Small intestine (tissue), 7 donors: Measurements from ENCODE around the gene RRP9. TPM values are rescaled to one million over a fixed set of nuclear protein-coding genes. Genes with fewer than 3 reads are reported as not detected.

ENCODE experiments used
- DNase-seq, 2 donors: peaks; one replicate each; pipeline versions ENCODE4 v3.0.0 to v3.0.0-alpha.2; 2013
- FAIRE-seq: peaks from 2 replicates; lab custom pipeline; 2012; peaks lifted over from hg19 to GRCh38; lab: Jason Lieb, UNC
- H3K27ac ChIP-seq, 3 donors: one replicate each; pipeline ENCODE4 v1.5.1; 2013; ENCODE audit warnings: low read length in 2 of 3, mild to moderate bottlenecking in 2 of 3, control low read depth in 1 of 3, inconsistent platforms in 1 of 3, low read depth in 1 of 3, moderate library complexity in 1 of 3
- H3K27me3 ChIP-seq, 3 donors: one replicate each; pipeline ENCODE4 v1.6.1; 2013; ENCODE audit warnings: low read length in 3 of 3, inconsistent platforms in 1 of 3; ENCODE audit not compliant: control insufficient read depth in 3 of 3, insufficient read depth in 3 of 3
- H3K36me3 ChIP-seq, 3 donors: one replicate each; pipeline ENCODE4 v1.6.1; 2013; ENCODE audit warnings: low read length in 3 of 3, inconsistent platforms in 1 of 3, low read depth in 1 of 3, mild to moderate bottlenecking in 1 of 3, moderate library complexity in 1 of 3; ENCODE audit not compliant: control insufficient read depth in 3 of 3, insufficient read depth in 2 of 3
- H3K4me1 ChIP-seq, 3 donors: one replicate each; pipeline ENCODE4 v1.6.1; 2013; ENCODE audit warnings: low read length in 2 of 3, inconsistent platforms in 1 of 3, low read depth in 1 of 3, mild to moderate bottlenecking in 1 of 3, moderate library complexity in 1 of 3; ENCODE audit not compliant: control insufficient read depth in 3 of 3, insufficient read depth in 2 of 3
- H3K4me3 ChIP-seq, 3 donors: one replicate each; pipeline ENCODE4 v1.5.1; 2013; ENCODE audit warnings: low read length in 3 of 3, control low read depth in 1 of 3, inconsistent platforms in 1 of 3, low read depth in 1 of 3, mild to moderate bottlenecking in 1 of 3, moderate library complexity in 1 of 3
- H3K9me3 ChIP-seq, 2 donors: one replicate each; pipeline ENCODE4 v1.6.1; 2013; ENCODE audit warnings: low read depth in 1 of 2, low read length in 1 of 2; ENCODE audit not compliant: control insufficient read depth in 2 of 2, insufficient read depth in 1 of 2
- WGBS, 3 donors: extraction: QIAGEN DNeasy Blood & Tissue Kit; methylation state at CpG; one replicate each; pipeline ENCODE4 v1.1.7; 2013; 5-methylcytosine and 5-hydroxymethylcytosine counted together
- polyA plus RNA-seq, 4 donors: library from polyadenylated mRNA; stranded (reverse) in 3 of 4; unstranded in 1 of 4; fragments of 200-250 nt in 3 of 4; fragments of 120-200 nt in 1 of 4; gene quantifications; one replicate each; pipeline versions ENCODE4 v1.2.1 to v1.2.3, GENCODE V29; 2013
- donor health status: healthy with polysubstance abuse.
- donor health status: control.
- donor health status: control.
- donor health status: Bipolar disorder and iron deficiency.
- donor health status: healthy.

RRP9 gene
- polyA plus RNA-seq, 4 donors: 8.9 to 26.0 (median 15.6) TPM

DNA sequence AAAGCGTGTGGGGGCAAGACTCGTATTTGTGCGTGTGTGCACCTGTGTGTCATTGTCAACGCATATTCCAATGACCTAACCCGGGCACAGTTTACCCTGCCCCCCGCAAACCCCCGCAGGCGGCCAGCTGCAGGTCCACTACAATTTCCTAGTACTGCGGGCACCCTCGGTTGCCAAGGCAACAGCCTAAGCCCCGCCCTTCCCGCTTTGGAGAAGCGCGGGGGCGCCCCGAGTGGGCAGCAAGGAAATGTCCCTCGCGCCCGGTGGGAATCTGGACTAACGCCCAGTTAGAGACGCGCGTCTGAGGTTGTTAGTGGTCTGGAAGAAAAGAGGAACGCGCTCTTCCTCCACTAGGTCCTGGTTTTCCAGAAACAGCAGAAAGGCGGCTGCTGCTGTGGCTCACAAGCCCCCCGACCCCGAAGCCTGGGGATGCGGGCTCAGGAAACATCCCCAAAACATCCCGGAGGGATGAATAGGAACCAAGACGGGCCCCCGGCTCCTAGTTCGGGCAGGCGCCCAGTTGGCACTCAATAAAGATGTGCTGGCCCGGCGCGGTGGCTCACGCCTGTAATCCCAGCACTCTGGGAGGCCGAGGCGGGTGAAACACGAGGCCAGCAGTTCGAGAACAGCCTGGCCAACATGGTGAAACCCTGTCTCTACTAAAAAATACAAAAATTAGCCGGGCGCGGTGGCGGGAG, 34.3 kb upstream of the RRP9 start:
- no peaks in the 10 kb centered on the region for H3K27me3 ChIP-seq
- H3K9me3 ChIP-seq: no peaks in the 10 kb centered on the region
- WGBS, 3 donors: 41 to 45% (median 43%) methylated on average over 46 of the region's 46 CpGs
- peak overlapping the region in 2 of 3 donors; percentile 53 to 90 for H3K4me3 ChIP-seq
- H3K27ac ChIP-seq: peak overlapping the region; percentile 86 to 98 (median 95)
- FAIRE-seq (no peak), DNase-seq (peak in 1 of 2 donors; percentile 71)
- peaks cover 1 to 23% (median 6%) of the 10 kb centered on the region in 3 donors for H3K4me1 ChIP-seq
- H3K36me3 ChIP-seq: peaks cover 0 to 24% (median 0%) of the 10 kb centered on the region in 3 donors

DNA sequence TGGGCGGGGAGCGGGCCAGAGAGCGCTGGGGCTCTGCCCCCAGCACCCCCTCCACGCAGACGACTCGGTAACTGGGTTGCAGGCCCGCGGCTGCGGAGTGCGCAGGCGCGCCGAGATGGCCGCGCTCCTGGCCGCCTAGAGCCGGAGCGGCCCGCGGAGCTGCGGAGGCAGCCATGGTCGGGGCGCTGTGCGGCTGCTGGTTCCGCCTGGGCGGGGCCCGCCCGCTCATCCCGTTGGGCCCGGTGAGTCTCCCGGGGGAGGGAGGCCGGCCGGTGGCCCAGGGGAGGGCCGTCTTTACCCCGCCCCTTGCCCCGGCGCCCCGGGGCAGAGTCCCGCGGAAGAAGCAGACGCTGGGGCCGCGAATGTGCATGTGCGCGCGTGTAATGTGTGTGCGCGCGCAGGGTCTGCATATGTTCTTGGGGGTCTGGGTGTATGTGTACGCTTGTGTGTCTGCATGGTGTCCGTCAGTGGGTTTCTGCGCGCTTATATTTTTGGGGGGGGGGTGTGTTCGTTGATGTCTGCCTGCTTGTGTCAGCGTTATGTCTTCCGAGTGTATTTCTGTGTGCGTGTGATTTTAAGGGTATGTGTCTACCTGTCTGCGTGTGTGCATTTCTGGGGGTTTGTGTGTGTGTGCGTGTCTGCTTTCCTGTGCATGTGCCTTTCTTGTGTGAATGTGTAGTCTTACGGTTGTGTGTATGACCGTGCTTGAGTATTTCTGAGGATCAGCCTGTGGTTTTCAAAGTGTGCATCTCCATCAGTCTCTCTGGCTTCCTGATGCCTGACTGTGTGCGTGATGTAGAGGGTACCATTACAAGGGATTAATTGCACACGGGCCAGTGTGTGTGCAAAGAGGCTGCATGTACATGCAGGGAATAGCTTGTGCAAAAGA, 33.5 kb upstream of the RRP9 start, which contains the start of gene ABHD14A:
TSS of gene ABHD14A (plus strand) at position 102 of the 889 bp plus-strand sequence. CDS start at position 174, 72 bp downstream.
- 0 to 1% (median 0%) methylated on average over 61 to 63 of the region's 63 CpGs for WGBS, 3 donors
- H3K27me3 ChIP-seq: no peaks in the 10 kb centered on the region
- H3K27ac ChIP-seq: peak within 1 kb of the TSS; percentile 86 to 98 (median 95)
- H3K4me3 ChIP-seq: peak within 1 kb of the TSS; percentile 63 to 90 (median 65)
- peaks cover 0 to 24% (median 0%) of the 10 kb centered on the region in 3 donors for H3K36me3 ChIP-seq
- H3K9me3 ChIP-seq: no peaks in the 10 kb centered on the region
- DNase-seq (peak; percentile 90 to 95), FAIRE-seq (no peak)
- peaks cover 0 to 16% (median 6%) of the 10 kb centered on the region in 3 donors for H3K4me1 ChIP-seq

DNA sequence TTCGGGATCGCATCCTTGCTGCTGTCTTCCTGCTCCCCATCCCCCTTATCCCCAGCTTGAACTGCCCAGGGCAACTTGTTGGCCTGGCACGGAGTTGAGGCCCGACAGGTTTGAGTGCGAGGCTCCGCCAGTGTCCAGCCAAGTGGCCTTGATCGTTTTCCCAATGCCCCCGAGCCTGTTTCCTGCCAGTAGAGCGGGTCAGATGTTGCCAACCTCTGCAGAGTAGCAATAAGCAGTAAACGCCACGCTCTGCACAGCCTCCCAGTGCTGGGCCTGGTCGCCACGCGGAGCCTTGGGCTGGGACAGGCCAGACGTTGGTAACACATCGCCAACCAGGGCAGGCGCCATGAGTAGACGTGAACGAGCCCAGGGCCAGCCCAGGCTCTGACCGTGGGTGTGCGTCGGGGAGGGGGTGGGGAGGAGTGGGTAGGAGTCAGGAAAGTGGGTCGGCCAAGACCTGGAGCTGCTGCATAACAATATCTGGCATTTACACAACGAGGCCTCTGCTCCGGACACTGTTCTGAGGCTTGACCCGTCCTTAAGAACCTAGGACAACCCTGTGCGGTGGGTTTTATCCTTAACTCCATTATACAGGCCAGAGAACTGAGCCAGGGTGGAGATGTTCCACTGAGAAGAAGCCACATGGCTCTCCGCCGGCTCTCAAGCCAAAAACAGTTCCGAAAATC, 32.7 kb upstream of the RRP9 start:
- no peaks in the 10 kb centered on the region for H3K27me3 ChIP-seq
- H3K4me1 ChIP-seq: peaks cover 0 to 16% (median 6%) of the 10 kb centered on the region in 3 donors
- H3K9me3 ChIP-seq: no peaks in the 10 kb centered on the region
- H3K27ac ChIP-seq: peak overlapping the region; percentile 86 to 98 (median 95)
- DNase-seq: peak in 1 of 2 donors; percentile 37
- 6 to 15% (median 10%) methylated on average over 30 of the region's 30 CpGs for WGBS, 3 donors
- FAIRE-seq: no peak
- peak overlapping the region; percentile 43 to 90 (median 53) for H3K4me3 ChIP-seq
- H3K36me3 ChIP-seq: peaks cover 0 to 30% (median 0%) of the 10 kb centered on the region in 3 donors

DNA sequence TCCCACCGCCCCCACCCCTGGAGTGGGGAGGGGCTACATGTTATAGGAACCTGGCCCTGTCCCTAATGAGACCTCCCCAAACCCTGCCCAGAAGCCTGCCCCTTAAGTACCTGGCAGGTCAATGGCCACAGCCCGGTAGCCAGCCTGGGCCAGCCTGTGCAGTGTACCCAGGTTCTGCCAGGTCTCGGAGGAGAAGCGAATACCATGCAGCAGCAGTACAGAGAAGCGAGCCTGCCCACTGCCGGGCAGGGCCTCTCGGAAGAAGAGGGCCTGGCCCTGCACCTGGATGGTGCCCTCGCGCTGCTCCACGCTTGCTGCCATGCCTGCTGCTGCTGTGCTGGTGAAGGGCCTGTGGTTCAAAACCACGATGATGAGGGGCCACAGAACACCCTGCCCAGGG, 29.6 kb upstream of the RRP9 start:
- WGBS, 3 donors: 77 to 91% (median 84%) methylated on average over 10 to 11 of the region's 11 CpGs
- Histone ChIP-seq H3K36me3 (peaks cover 0 to 28% (median 0%) of the 10 kb centered on the region in 3 donors), H3K27me3 (no peaks in the 10 kb centered on the region), H3K9me3 (no peaks in the 10 kb centered on the region), H3K4me1 (peaks cover 0 to 32% (median 10%) of the 10 kb centered on the region in 3 donors), H3K4me3 (no peak overlapping the region), H3K27ac (no peak overlapping the region)
- FAIRE-seq: no peak
- no peak for DNase-seq

DNA sequence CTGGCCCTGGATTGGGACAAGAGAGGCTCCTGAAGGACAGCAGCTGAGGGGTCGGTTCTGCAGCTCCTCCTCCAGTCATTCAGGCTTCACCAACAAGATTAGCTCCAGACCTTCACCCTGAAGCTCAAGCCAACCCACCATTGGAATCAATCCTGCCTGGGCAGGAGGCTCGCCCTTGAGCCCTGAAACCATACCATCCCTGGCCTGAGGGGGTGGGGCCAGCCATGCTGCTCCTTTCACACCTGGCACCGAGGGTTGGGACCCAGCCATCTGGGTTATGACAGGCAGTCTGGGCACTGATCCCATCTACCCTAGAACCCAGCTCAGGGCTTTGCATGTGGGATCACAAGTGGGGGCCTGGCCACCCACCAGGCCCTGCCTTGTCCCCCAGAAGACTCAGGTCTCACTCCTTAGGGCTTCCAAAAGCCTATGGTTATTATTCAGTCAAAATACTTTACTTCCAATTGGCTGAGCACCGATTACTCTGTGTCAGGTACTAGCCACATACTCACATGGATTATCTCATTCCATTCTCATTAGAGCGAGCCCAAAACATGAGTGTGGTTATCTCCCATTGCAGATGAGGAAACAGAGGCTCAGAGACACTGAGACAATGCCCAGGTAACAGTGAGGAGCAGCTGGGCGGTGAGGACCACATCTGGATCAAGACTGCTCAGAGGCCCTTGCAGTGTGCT, 29.0 kb upstream of the RRP9 start:
- H3K4me1 ChIP-seq: peaks cover 0 to 33% (median 10%) of the 10 kb centered on the region in 3 donors

DNA sequence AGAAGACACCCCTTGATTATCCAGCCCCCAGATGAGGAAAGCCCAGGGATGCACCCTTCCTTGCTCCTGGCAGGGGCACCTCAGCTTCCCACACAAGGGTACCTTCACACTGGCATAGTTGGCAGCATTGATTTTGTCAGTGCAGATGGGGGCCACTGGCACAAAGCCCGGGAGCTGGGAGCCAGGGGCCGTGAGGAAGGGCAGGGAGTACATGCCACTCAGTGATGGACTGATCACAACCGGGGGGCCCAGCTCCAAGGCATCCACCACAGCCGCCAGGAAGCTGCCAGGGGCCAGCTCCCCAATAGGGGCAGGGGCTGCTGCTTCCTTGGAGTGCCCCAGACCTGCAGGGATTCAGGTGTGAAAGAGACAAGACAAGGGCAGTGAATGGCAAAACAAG, 28.1 kb upstream of the RRP9 start:
- no peaks in the 10 kb centered on the region for H3K9me3 ChIP-seq
- DNase-seq (no peak), FAIRE-seq (no peak)
- H3K27me3 ChIP-seq: no peaks in the 10 kb centered on the region
- H3K4me3 ChIP-seq: no peak overlapping the region
- H3K27ac ChIP-seq: no peak overlapping the region
- H3K36me3 ChIP-seq: peaks cover 0 to 28% (median 0%) of the 10 kb centered on the region in 3 donors
- WGBS, 3 donors: 57 to 73% (median 73%) methylated on average over 4 of the region's 4 CpGs
- peaks cover 0 to 31% (median 10%) of the 10 kb centered on the region in 3 donors for H3K4me1 ChIP-seq

More for the DNA sequence above, 29.0 kb upstream of the RRP9 start:
- 37 to 69% (median 51%) methylated on average over 6 of the region's 6 CpGs for WGBS, 3 donors
- H3K36me3 ChIP-seq: peaks cover 0 to 28% (median 0%) of the 10 kb centered on the region in 3 donors
- no peak overlapping the region for H3K27ac ChIP-seq
- no peak for FAIRE-seq
- H3K27me3 ChIP-seq: no peaks in the 10 kb centered on the region
- peak in 1 of 2 donors; percentile 42 for DNase-seq
- no peak overlapping the region for H3K4me3 ChIP-seq
- no peaks in the 10 kb centered on the region for H3K9me3 ChIP-seq

DNA sequence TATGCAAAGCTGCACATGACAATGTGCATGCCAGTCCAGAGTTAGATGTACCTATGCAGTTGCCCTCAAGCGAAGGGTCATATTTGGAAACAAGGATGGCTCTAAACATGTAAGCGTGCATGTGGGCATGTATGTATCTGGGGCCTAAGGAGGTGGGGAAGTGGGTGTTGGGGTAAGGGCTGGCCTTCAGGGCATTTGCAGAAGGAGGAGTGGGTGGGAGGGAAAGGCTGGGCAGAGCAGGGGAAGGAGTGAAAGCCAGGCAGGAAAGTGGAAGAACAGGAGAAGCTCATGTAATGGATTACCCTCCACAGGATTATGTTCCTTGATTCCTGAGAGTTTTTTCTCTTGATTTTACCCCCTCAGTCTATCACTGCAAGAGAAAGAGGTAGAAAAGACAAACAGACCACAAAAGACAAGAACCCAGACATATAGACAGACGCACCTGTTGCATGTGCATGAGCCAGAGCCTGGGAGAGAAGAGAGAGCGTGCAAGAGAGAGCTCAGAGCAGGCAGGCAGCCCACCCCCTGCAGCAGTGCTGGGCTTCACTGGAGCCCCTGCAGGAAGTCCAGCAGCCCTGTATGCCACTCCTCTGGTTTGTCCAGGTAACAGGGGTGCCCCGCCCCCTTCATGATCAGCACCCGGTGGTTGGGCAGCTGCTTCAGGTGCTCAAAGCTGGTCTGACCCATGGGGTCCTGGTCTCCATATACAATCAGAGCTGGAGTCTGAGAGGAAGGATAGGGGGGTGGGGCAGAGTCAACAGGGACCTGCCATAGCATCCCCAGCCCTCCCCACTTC, 27.4 kb upstream of the RRP9 start:
- Histone ChIP-seq H3K36me3 (peaks cover 0 to 28% (median 0%) of the 10 kb centered on the region in 3 donors), H3K9me3 (no peaks in the 10 kb centered on the region), H3K27ac (peak overlapping the region; percentile 17 to 62 (median 38)), H3K4me1 (peaks cover 0 to 24% (median 4%) of the 10 kb centered on the region in 3 donors), H3K27me3 (no peaks in the 10 kb centered on the region), H3K4me3 (no peak overlapping the region)
- DNase-seq (no peak), FAIRE-seq (no peak)
- 81 to 85% (median 83%) methylated on average over 6 of the region's 6 CpGs for WGBS, 3 donors
